Dendritic cell treated with granulocyte-macrophage colony-stimulating factor and Interleukin-4, amounts not matched to agents 40 ng/mL and 50 ng/mL, for 4 days (primary cell): Measurements from ENCODE around the gene ACTR3.
A peak's percentile ranks its signal among the peaks of the same experiment; 100 is the strongest.

Experiments used
- H3K27ac Mint-ChIP-seq: one replicate; pipeline ENCODE4 v1.8.0; 2022; ENCODE audit warnings: mild to moderate bottlenecking, mixed read lengths
- H3K27me3 Mint-ChIP-seq: one replicate; pipeline ENCODE4 v1.8.0; 2022; ENCODE audit warnings: mild to moderate bottlenecking, mixed read lengths
- H3K36me3 Mint-ChIP-seq: one replicate; pipeline ENCODE4 v1.8.0; 2022; ENCODE audit warnings: low read depth, mixed read lengths
- H3K4me1 Mint-ChIP-seq: one replicate; pipeline ENCODE4 v1.8.0; 2022; ENCODE audit warnings: low read depth, mixed read lengths
- H3K4me3 Mint-ChIP-seq: one replicate; pipeline ENCODE4 v1.8.0; 2022; ENCODE audit warnings: mild to moderate bottlenecking, moderate library complexity, mixed read lengths
- H3K9me3 Mint-ChIP-seq: one replicate; pipeline ENCODE4 v1.8.0; 2022; ENCODE audit warnings: mixed read lengths
- intact Hi-C: fragments of 100-400 bp; cut with micrococcal nuclease; formaldehyde crosslinking; loops from one replicate; pipeline ENCODE4 v1.15.0; 2022

Gene ACTR3

DNA sequence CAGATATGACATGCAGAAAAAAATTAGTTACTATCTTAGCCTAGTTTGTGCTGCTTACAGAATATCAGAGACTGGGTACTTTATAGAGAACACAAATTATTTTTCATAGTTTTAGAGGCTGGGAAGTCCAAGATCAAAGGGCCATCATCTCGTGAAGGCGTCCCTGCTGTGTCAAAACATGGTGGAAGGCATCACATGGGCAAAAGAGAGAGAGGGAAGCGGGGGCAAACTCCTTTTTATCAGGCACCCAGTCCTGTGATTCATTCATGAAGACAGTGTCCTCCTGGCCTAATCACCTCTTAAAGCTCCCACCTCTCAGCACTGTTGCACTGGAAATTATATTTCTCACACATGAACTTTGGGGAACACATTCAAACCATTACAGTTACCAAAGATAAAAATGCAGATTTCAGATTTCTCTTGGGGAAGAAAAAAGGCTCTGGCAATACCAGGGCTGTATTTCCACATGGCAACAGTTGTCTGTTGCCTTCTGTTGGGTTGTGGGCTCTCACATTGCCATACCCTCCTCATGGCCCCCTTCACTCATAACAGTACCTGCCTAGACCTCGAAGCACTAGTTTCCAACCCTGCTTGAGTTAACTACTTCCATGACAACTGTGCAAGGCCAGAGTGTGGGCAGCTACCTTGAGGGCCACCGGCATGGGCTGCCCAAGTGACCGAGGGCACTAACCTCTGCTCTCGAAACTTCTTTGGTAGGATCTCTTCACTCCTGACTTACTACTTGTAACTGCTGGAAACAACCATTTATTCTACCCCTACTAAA is 2.7 kb upstream of the ACTR3 start:
- peaks cover 35% of the 10 kb centered on the region for H3K36me3 Mint-ChIP-seq
- H3K27me3 Mint-ChIP-seq, result no peaks in the 10 kb centered on the region
- H3K4me3 Mint-ChIP-seq, result peak overlapping the region; percentile 34
- intact Hi-C loops, result no loop called here
- no peaks in the 10 kb centered on the region for H3K9me3 Mint-ChIP-seq
- peaks cover 51% of the 10 kb centered on the region for H3K4me1 Mint-ChIP-seq
- H3K27ac Mint-ChIP-seq, result peak overlapping the region; percentile 98

DNA sequence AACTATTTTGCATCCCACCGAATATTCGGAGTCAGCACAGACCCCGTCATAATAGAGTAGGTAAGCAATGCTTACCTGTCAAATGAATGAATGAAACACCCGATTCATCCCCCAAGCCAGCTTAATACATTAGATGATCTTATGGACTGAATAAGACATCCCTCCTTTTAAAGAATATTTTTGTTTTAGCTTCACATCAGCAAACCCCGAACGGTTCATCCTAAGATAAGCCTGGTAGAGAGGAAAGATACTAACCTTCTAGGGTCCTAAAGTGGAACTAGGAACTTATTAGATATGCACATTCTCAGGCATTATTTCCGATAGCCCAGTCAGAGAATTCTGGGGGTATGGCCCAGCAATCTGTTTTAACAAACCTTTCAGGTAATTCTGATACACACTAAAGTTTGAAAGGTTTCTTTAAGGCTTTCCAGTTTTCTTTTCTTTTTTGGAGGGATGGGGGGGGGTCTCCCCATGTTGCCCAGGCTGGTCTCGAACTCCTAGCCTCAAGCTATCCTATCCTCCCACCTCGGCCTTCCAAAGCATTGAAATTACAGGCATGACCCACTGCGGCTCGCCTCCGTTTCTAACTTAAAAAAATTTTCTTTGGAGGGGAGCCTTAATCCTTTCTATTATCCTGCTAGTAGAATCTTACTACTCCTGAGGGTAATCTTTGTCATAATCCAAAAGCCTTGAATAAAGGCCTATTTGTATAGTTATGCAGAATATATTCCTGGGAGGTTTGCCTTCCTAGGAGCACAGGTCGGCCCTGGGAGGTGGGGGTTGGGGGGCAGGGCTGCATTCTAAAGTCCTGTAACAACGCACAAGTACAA is 1.0 kb upstream of the ACTR3 start:
- Mint-ChIP-seq H3K27ac (peak overlapping the region; percentile 98), H3K27me3 (no peaks in the 10 kb centered on the region), H3K4me3 (peak overlapping the region; percentile 96), H3K36me3 (peaks cover 45% of the 10 kb centered on the region), H3K4me1 (peaks cover 62% of the 10 kb centered on the region), H3K9me3 (no peaks in the 10 kb centered on the region)
- intact Hi-C loops, result loop anchor here (1.0 kb wide), 1 partner anchor 30 kb away; no protein-coding TSS in a partner anchor

GRCh38 chr2:113890253-113891235 is 655 bp downstream of the ACTR3 start:
- Mint-ChIP-seq H3K9me3 (no peaks in the 10 kb centered on the region), H3K36me3 (peaks cover 59% of the 10 kb centered on the region), H3K4me1 (peaks cover 67% of the 10 kb centered on the region), H3K27ac (peak overlapping the region; percentile 98), H3K27me3 (no peaks in the 10 kb centered on the region), H3K4me3 (peak overlapping the region; percentile 96)
- intact Hi-C loops, result loop anchor here (2.0 kb wide), 1 partner anchor 134 kb away; the partner anchor contains the start of gene SLC35F5

DNA sequence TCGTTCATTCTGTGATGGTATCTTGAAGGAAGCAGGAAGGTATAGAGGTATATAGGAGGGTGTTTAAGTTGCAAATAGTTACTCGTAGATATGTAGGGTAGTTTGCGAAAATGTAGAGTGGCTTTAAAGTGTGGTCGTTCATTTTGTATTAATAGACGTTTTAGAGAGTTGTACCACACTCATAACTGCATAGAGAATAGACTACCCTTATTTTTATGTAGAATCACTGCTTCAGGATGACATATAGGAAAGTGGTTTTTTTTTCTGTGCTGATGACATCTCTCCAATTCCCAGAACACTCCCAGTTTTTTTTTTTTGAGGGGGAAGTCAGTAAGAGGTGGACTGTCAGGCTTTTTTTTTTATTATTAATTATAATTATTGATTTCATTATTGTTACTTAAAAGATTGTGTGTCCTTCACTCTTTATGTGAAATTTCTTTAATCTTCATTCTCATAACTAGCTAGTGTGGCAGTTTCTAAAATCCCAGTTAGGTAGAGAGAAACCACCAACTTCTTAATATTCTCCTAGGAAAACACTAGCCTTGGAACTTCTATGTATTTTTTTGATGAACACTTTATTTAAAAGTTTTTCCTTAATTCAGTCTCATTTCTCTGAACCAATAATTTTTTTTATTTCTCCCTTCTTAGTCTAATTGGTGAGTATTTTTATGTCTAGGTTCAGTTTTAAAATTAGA is 1.5 kb downstream of the ACTR3 start:
- no peaks in the 10 kb centered on the region for H3K9me3 Mint-ChIP-seq
- H3K27me3 Mint-ChIP-seq, result no peaks in the 10 kb centered on the region
- peak overlapping the region; percentile 98 for H3K27ac Mint-ChIP-seq
- H3K4me1 Mint-ChIP-seq, result peaks cover 71% of the 10 kb centered on the region
- intact Hi-C loops, result loop anchor here (2.0 kb wide), 1 partner anchor 135 kb away; the partner anchor contains the start of gene SLC35F5
- H3K36me3 Mint-ChIP-seq, result peaks cover 68% of the 10 kb centered on the region
- H3K4me3 Mint-ChIP-seq, result peak overlapping the region; percentile 96

DNA sequence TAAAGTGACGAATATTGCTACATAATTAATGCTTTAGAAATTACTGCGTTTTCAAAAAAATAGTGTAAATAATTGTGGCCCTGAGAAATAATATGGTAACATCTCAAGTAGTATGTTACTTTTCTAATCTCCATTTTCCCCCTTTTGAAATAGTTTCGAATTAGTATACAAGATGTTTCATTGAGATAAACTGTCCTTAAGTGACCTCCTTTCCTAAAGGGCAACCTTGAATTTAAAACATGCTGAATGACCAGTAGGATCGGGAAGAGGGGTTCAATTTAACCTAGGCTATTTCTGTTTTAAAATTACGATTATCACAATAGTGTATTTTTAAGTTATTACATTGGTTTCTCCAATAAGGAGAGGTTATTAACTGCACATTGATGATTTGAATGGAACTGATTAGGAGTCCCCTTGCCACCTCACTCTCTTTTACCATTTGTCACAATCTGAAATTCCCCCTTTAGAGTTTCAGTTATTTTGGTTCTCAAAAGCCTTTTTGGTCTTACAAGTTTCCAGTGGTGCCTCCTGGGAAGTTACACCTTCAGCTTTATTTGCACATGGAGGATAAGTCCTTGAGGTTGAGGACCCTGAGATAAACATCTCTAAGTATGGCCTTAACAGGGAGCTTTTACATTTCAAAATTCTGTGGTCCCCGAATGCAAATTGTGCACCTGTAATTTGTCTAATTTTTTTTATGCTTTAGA is 2.3 kb downstream of the ACTR3 start:
- intact Hi-C loops, result no loop called here
- Mint-ChIP-seq H3K4me1 (peaks cover 71% of the 10 kb centered on the region), H3K27ac (peak overlapping the region; percentile 98), H3K36me3 (peaks cover 69% of the 10 kb centered on the region), H3K4me3 (peak overlapping the region; percentile 96), H3K9me3 (no peaks in the 10 kb centered on the region), H3K27me3 (no peaks in the 10 kb centered on the region)

GRCh38 chr2:113894156-113894743 is 4.4 kb downstream of the ACTR3 start:
- Mint-ChIP-seq H3K4me1 (peaks cover 66% of the 10 kb centered on the region), H3K36me3 (peaks cover 73% of the 10 kb centered on the region)

DNA sequence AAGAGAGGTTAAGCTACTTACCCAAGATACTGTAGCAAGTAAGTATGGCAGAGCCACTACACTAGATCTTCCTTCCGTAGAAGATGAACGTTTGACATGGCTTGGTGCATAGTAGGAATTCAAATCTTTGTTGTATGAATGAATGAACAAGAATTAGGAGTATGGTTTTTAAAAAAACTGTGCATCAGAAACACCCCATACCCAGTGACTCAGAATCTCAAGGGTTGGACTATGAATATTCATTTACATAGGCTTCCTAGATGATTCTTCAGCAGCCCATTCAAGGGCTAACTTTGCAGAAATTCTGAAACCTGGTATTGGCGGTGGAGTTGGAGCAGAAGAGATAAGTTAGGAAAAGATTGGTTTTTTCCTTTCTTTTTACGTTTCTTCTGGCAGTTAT is 5.4 kb downstream of the ACTR3 start:
- Mint-ChIP-seq H3K27ac (no peak overlapping the region), H3K36me3 (peaks cover 66% of the 10 kb centered on the region), H3K4me3 (peak overlapping the region; percentile 62), H3K27me3 (no peaks in the 10 kb centered on the region), H3K4me1 (peaks cover 77% of the 10 kb centered on the region), H3K9me3 (no peaks in the 10 kb centered on the region)
- intact Hi-C loops, result no loop called here

More at GRCh38 chr2:113894156-113894743, 4.4 kb downstream of the ACTR3 start:
- Mint-ChIP-seq H3K4me3 (peak overlapping the region; percentile 96), H3K27me3 (no peaks in the 10 kb centered on the region), H3K27ac (peak overlapping the region; percentile 65), H3K9me3 (no peaks in the 10 kb centered on the region)
- intact Hi-C loops, result no loop called here

DNA sequence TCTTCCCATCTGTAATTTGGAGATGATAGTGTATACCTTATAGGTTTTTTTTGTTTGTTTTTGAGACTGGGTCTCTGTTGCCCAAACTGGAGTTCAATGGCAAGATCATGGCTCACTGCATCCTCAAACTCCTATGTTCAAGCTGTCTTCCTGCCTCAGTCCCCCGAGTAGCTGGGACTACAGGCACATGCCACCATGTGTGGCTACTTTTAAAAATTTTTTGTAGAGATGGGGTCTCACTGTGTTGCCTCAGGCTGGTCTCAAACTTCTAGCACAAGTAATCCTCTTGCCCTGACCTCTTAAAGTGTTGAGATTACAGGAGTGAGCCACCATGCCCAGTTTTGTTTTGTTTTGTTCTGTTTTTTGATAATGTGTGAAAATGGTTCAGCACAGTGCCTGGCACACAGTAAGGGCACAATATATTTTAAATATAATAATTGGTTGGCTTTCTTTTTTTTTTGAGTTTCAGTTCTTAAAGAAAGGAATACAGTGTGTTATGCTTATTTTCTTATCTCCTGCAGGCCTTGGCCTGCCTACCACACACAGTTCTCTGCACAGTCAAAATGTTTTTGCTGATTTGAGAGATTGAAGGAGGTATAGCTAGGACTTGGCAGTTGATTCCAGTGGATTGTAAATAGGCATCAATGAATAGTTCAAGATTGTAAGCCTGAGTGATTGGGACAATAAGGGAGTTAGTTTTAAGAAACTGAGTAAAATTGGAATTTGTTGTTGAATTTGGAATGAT is 6.1 kb downstream of the ACTR3 start:
- peaks cover 66% of the 10 kb centered on the region for H3K36me3 Mint-ChIP-seq
- H3K4me1 Mint-ChIP-seq, result peaks cover 83% of the 10 kb centered on the region
- intact Hi-C loops, result no loop called here
- peak overlapping the region; percentile 15 for H3K27ac Mint-ChIP-seq
- H3K4me3 Mint-ChIP-seq, result peak overlapping the region; percentile 62
- H3K9me3 Mint-ChIP-seq, result no peaks in the 10 kb centered on the region
- H3K27me3 Mint-ChIP-seq, result no peaks in the 10 kb centered on the region

DNA sequence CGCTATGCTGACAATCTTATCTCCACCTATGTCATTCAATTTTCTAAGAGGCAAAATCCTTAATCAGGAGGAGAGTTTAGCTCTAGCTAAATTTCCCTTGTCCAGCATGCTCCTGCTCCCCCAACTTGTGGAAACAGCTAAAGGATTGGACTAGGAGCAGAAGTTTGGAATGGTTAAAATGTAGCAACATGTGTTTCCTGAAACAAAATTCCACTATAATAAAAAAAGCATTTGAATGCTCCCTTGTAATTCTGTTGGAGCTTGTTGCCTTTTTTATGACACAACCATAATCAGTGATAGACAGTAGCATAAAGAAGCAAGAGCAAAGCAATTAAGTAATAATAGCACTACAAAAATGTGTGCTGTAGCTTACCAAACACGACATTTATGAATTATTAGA is 6.9 kb downstream of the ACTR3 start:
- peaks cover 65% of the 10 kb centered on the region for H3K36me3 Mint-ChIP-seq
- no peaks in the 10 kb centered on the region for H3K27me3 Mint-ChIP-seq
- no peaks in the 10 kb centered on the region for H3K9me3 Mint-ChIP-seq
- H3K27ac Mint-ChIP-seq, result no peak overlapping the region
- peaks cover 89% of the 10 kb centered on the region for H3K4me1 Mint-ChIP-seq
- H3K4me3 Mint-ChIP-seq, result no peak overlapping the region
- intact Hi-C loops, result no loop called here

GRCh38 chr2:113898081-113898480 is 8.2 kb downstream of the ACTR3 start:
- H3K4me1 Mint-ChIP-seq, result peaks cover 89% of the 10 kb centered on the region
- no peaks in the 10 kb centered on the region for H3K27me3 Mint-ChIP-seq
- intact Hi-C loops, result no loop called here
- no peak overlapping the region for H3K4me3 Mint-ChIP-seq
- peak overlapping the region; percentile 32 for H3K27ac Mint-ChIP-seq
- H3K9me3 Mint-ChIP-seq, result no peaks in the 10 kb centered on the region
- H3K36me3 Mint-ChIP-seq, result peaks cover 61% of the 10 kb centered on the region

GRCh38 chr2:113899166-113899565 is 9.3 kb downstream of the ACTR3 start:
- Mint-ChIP-seq H3K9me3 (no peaks in the 10 kb centered on the region), H3K36me3 (peaks cover 61% of the 10 kb centered on the region), H3K27me3 (no peaks in the 10 kb centered on the region), H3K4me3 (peak overlapping the region; percentile 2), H3K4me1 (peaks cover 89% of the 10 kb centered on the region), H3K27ac (peak overlapping the region; percentile 40)
- intact Hi-C loops, result no loop called here
